ENCODE data around the gene C1QA.

GRCh38 chr1:22626237-22627157 lies 9.9 kb upstream of the C1QA start:
- no peak for TF ChIP-seq SP1 (IDR thresholded peaks at IDR 0.05)
- no peak for TF ChIP-seq FOXM1 (IDR thresholded peaks at IDR 0.05; ENCODE audit: borderline replicate concordance)
- no peak for TF ChIP-seq SUZ12 (IDR thresholded peaks at IDR 0.05)
